Measurements from ENCODE around the gene CAMKV. TPM values are rescaled to one million over a fixed set of nuclear protein-coding genes. Genes with fewer than 3 reads are reported as not detected.

The CAMKV gene
- total and polyA plus RNA-seq, 2 of the 4 experiments (the other 2 are of a cell fraction) = not detected

GRCh38 chr3:49900491-49901153, 30.9 kb upstream of the CAMKV start:
- H2BK120ac ChIP-seq (ENCODE audit: low read depth, low read length) = no peak overlapping the region
- H3K4ac ChIP-seq (ENCODE audit: low read depth, low read length) = no peak overlapping the region
- no peak overlapping the region for H3K4me3 ChIP-seq (ENCODE audit: insufficient read depth, low read depth, low read length)
- no peak overlapping the region for H3K56ac ChIP-seq (ENCODE audit: extremely low read depth, insufficient read depth, low read length)
- no peak overlapping the region for H4K91ac ChIP-seq (ENCODE audit: insufficient read depth, low read depth, low read length)
- ChIA-PET CTCF (no interaction called here), POLR2A (ENCODE audit: unreplicated experiment) (interaction anchor here (0.5 kb wide), 1 partner anchor 21 kb away, joined by 4 read pairs; no protein-coding TSS in a partner anchor)
- intact Hi-C loops (cut with micrococcal nuclease) = no loop called here
- no peaks in the 10 kb centered on the region for H3K9me3 ChIP-seq (ENCODE audit: control insufficient read depth, insufficient read depth, low read length)
- TF ChIP-seq CTCF (conservative IDR thresholded peaks at IDR 0.05; ENCODE audit: low read depth, low read length) (no peak), SMC3 (IDR thresholded peaks at IDR 0.05; ENCODE audit: low read depth, low read length) (no peak), CHD1 (IDR thresholded peaks at IDR 0.05; ENCODE audit: low read depth, low read length) (no peak), CEBPB (IDR thresholded peaks at IDR 0.05; ENCODE audit: low read depth, low read length) (no peak), POLR2A (IDR thresholded peaks at IDR 0.05; ENCODE audit: low read depth, low read length) (no peak)
- H3K27ac ChIP-seq (ENCODE audit: insufficient read depth, low read length) = no peak overlapping the region
- in situ Hi-C loops (cut with MboI; ENCODE audit: low sequenced_read_pairs) = no loop called here
- H4K5ac ChIP-seq (ENCODE audit: low read depth, low read length) = no peak overlapping the region
- no peak overlapping the region for H2AFZ ChIP-seq (replicated peaks; ENCODE audit: low read length, poor library complexity)
- ATAC-seq (ENCODE audit: low read depth) (peak; percentile 66), DNase-seq (peak; percentile 22)
- H3K27me3 ChIP-seq (ENCODE audit: control insufficient read depth, insufficient read depth, low read length) = no peaks in the 10 kb centered on the region
- dilution Hi-C loops (cut with HindIII; ENCODE audit: low sequenced_read_pairs, unreplicated experiment) = no loop called here
- H3K4me1 ChIP-seq (ENCODE audit: control insufficient read depth, insufficient read depth, low read length) = peaks cover 10% of the 10 kb centered on the region
- no peak overlapping the region for H3K23ac ChIP-seq (ENCODE audit: low read depth, low read length)
- peaks cover 2% of the 10 kb centered on the region; the same call in 1 of the 2 replicates for H3K9me1 ChIP-seq (ENCODE audit: insufficient read depth, low read length)
- H3K36me3 ChIP-seq (ENCODE audit: control insufficient read depth, insufficient read depth, low read length) = no peaks in the 10 kb centered on the region
- H3K4me2 ChIP-seq (ENCODE audit: low read depth, low read length) = no peak overlapping the region
- 100% methylated on average over 1 of the region's 8 CpGs; no CpG with 5 or more reads in 1 of the 2 experiments for WGBS, 2 experiments (ENCODE audit: extremely low coverage in 2 of 2, insufficient read length in 1 of 2)
- H3K14ac ChIP-seq (replicated peaks; ENCODE audit: low read depth, low read length) = no peak overlapping the region
- no peaks in the 10 kb centered on the region for H3K79me1 ChIP-seq (ENCODE audit: low read depth in 1 of 2, low read length in 2 of 2)
- no TSS peak for BruUV-seq (replicated peaks)
- no peak overlapping the region for H3K18ac ChIP-seq (ENCODE audit: low read depth, low read length)
- H2AK9ac ChIP-seq (replicated peaks; ENCODE audit: low read depth, low read length, poor library complexity) = no peak overlapping the region
- no peak overlapping the region for H3K9ac ChIP-seq (ENCODE audit: low read depth, low read length)
- no peak overlapping the region for H4K8ac ChIP-seq (ENCODE audit: low read depth in 2 of 2, low read length in 2 of 2)
- no peak overlapping the region for H2BK5ac ChIP-seq (ENCODE audit: low read depth, low read length, poor library complexity, severe bottlenecking)
- no peak overlapping the region for H2BK15ac ChIP-seq (ENCODE audit: low read depth, low read length)
- H2AK5ac ChIP-seq (ENCODE audit: low read depth, low read length) = no peak overlapping the region
- H2BK20ac ChIP-seq (ENCODE audit: low read depth, low read length) = no peak overlapping the region
- H4K20me1 ChIP-seq (ENCODE audit: insufficient read depth, low read length) = no peaks in the 10 kb centered on the region
